Stimulated activated CD8-positive, alpha-beta memory T cell treated with anti-CD3 and anti-CD28 coated beads, Interleukin-7, amount 100 ng/mL, for 1 hour (primary cell): ENCODE results near the gene MCM8.
"Not testable (repeated sequence)": the region's sequence is repeated elsewhere in the genome, so short reads cannot be mapped to it uniquely, and the experiment has no call there.

Source experiments
- DNase-seq, 2 donors: peaks; one replicate each; pipeline ENCODE4 v3.0.0-alpha.2; 2020; ENCODE audit warnings: low read depth in 2 of 2

The MCM8 gene

GRCh38 chr20:6000871-6001270, 50.4 kb downstream of the MCM8 start:
- no peak for DNase-seq

- DNase-seq = no peak
Observed at GRCh38 chr20:6006603-6006949, 56.1 kb downstream of the MCM8 start.

GRCh38 chr20:6007094-6007528, 56.7 kb downstream of the MCM8 start:
- DNase-seq = no peak

GRCh38 chr20:6007529-6008103, 57.2 kb downstream of the MCM8 start:
- DNase-seq = no peak

- DNase-seq = no peak
Observed at GRCh38 chr20:6008254-6008653, 57.8 kb downstream of the MCM8 start.

- no peak for DNase-seq
Observed at GRCh38 chr20:6012179-6012578, 61.7 kb downstream of the MCM8 start.

GRCh38 chr20:6014017-6014416, 63.6 kb downstream of the MCM8 start:
- DNase-seq = no peak

- DNase-seq = no peak
Observed at GRCh38 chr20:6014957-6015356, 64.5 kb downstream of the MCM8 start.

- no peak for DNase-seq
Observed at GRCh38 chr20:6017467-6017866, 67.0 kb downstream of the MCM8 start.

GRCh38 chr20:6017880-6018279, 67.4 kb downstream of the MCM8 start:
- DNase-seq = no peak

GRCh38 chr20:6024768-6025167, 74.3 kb downstream of the MCM8 start:
- no peak for DNase-seq

GRCh38 chr20:6026051-6026450, 75.6 kb downstream of the MCM8 start:
- no peak for DNase-seq

- DNase-seq = no peak
Observed at GRCh38 chr20:6028818-6029217, 78.4 kb downstream of the MCM8 start.

GRCh38 chr20:6029538-6029937, 79.1 kb downstream of the MCM8 start:
- DNase-seq = no peak

GRCh38 chr20:6030453-6031080, 80.1 kb downstream of the MCM8 start:
- no peak for DNase-seq

- not testable (repeated sequence) for DNase-seq
Observed at GRCh38 chr20:6032907-6033306, 82.5 kb downstream of the MCM8 start.

GRCh38 chr20:6034134-6034969, 83.9 kb downstream of the MCM8 start:
- no peak for DNase-seq

GRCh38 chr20:6036213-6036612, 85.8 kb downstream of the MCM8 start:
- no peak for DNase-seq

GRCh38 chr20:6037082-6037481, 86.6 kb downstream of the MCM8 start:
- no peak for DNase-seq

GRCh38 chr20:6038256-6038655, 87.8 kb downstream of the MCM8 start:
- DNase-seq = no peak

- no peak for DNase-seq
Observed at GRCh38 chr20:6039766-6040165, 89.3 kb downstream of the MCM8 start.

- no peak for DNase-seq
Observed at GRCh38 chr20:6040540-6040939, 90.1 kb downstream of the MCM8 start.
